ENCODE results near the gene BCKDHA.
A peak's percentile ranks its signal among the peaks of the same experiment; 100 is the strongest.

The BCKDHA gene

GRCh38 chr19:41373993-41374392 lies 23.6 kb upstream of the BCKDHA start:
- Histone ChIP-seq H2AK5ac (ENCODE audit: low read depth, low read length) (no peak overlapping the region), H2BK15ac (ENCODE audit: low read length) (no peak overlapping the region), H2BK5ac (ENCODE audit: low read length) (no peak overlapping the region), H3K4me2 (ENCODE audit: insufficient read depth, low read length, poor library complexity, severe bottlenecking) (no peak overlapping the region), H3K9ac (ENCODE audit: low read depth, low read length, poor library complexity) (no peak overlapping the region), H3K9me3 (replicated peaks in 1 of 2; ENCODE audit: control insufficient read depth in 2 of 2, insufficient read depth in 1 of 2, low read depth in 1 of 2, low read length in 2 of 2) (no peaks in the 10 kb centered on the region), H4K8ac (ENCODE audit: low read depth, low read length) (no peak overlapping the region), H3K27ac (replicated peaks; ENCODE audit: low read length) (no peak overlapping the region), H2AFZ (ENCODE audit: low read length) (no peak overlapping the region), H3K4me3 (ENCODE audit: low read length in 2 of 2) (no peak overlapping the region), H4K91ac (ENCODE audit: low read depth, low read length, poor library complexity) (no peak overlapping the region), H2BK12ac (ENCODE audit: low read length) (no peak overlapping the region), H2BK120ac (ENCODE audit: low read depth, low read length) (no peak overlapping the region), H3K18ac (ENCODE audit: low read length) (no peak overlapping the region), H3K14ac (ENCODE audit: low read length) (no peak overlapping the region), H3K27me3 (ENCODE audit: control insufficient read depth in 3 of 3, insufficient read depth in 3 of 3, low read depth in 1 of 3, low read length in 3 of 3) (peaks cover 0 to 3% (median 0%) of the 10 kb centered on the region in 3 experiments), H3K4me1 (ENCODE audit: control insufficient read depth in 2 of 2, insufficient read depth in 1 of 2, low read depth in 1 of 2, low read length in 2 of 2) (peaks cover 0 to 7% of the 10 kb centered on the region in 2 donors), H3K79me1 (ENCODE audit: low read depth, low read length) (no peaks in the 10 kb centered on the region), H3K23ac (ENCODE audit: low read depth, low read length, poor library complexity) (no peak overlapping the region), H3K36me3 (replicated peaks in 1 of 2; ENCODE audit: control insufficient read depth in 2 of 2, insufficient read depth in 2 of 2, low read length in 2 of 2) (peaks cover 0 to 9% of the 10 kb centered on the region in 2 donors), H3K4ac (ENCODE audit: low read length) (no peak overlapping the region)
- WGBS, 2 donors (ENCODE audit: extremely low coverage in 2 of 2, insufficient read length in 2 of 2, insufficient replicate concordance in 1 of 2): no CpG with 5 or more reads among the region's 12 CpGs
- no peak for DNase-seq (ENCODE audit: low spot score)

GRCh38 chr19:41376241-41376997 lies 21.2 kb upstream of the BCKDHA start, which contains the start of gene TMEM91:
Gene TMEM91 (plus strand): TSS chr19:41376533. CDS start chr19:41378310, 1,777 bp downstream.
- Histone ChIP-seq H2BK12ac (ENCODE audit: low read length) (no peak within 1 kb of the TSS), H2BK5ac (ENCODE audit: low read length) (no peak within 1 kb of the TSS), H3K79me1 (ENCODE audit: low read depth, low read length) (no peaks in the 10 kb centered on the region), H3K18ac (ENCODE audit: low read length) (peak within 1 kb of the TSS; percentile 87), H3K14ac (ENCODE audit: low read length) (peak within 1 kb of the TSS; percentile 44), H3K9ac (ENCODE audit: low read depth, low read length, poor library complexity) (peak within 1 kb of the TSS; percentile 88), H3K9me3 (replicated peaks in 1 of 2; ENCODE audit: control insufficient read depth in 2 of 2, insufficient read depth in 1 of 2, low read depth in 1 of 2, low read length in 2 of 2) (no peaks in the 10 kb centered on the region), H3K36me3 (replicated peaks in 1 of 2; ENCODE audit: control insufficient read depth in 2 of 2, insufficient read depth in 2 of 2, low read length in 2 of 2) (peaks cover 0 to 13% of the 10 kb centered on the region in 2 donors), H3K27ac (replicated peaks; ENCODE audit: low read length) (no peak within 1 kb of the TSS), H2BK15ac (ENCODE audit: low read length) (no peak within 1 kb of the TSS), H3K4me2 (ENCODE audit: insufficient read depth, low read length, poor library complexity, severe bottlenecking) (peak within 1 kb of the TSS; percentile 82), H3K27me3 (ENCODE audit: control insufficient read depth in 3 of 3, insufficient read depth in 3 of 3, low read depth in 1 of 3, low read length in 3 of 3) (peaks cover 0 to 3% (median 0%) of the 10 kb centered on the region in 3 experiments), H2AFZ (ENCODE audit: low read length) (no peak within 1 kb of the TSS), H3K23ac (ENCODE audit: low read depth, low read length, poor library complexity) (no peak within 1 kb of the TSS), H2AK5ac (ENCODE audit: low read depth, low read length) (no peak within 1 kb of the TSS), H2BK120ac (ENCODE audit: low read depth, low read length) (no peak within 1 kb of the TSS), H4K8ac (ENCODE audit: low read depth, low read length) (no peak within 1 kb of the TSS), H4K91ac (ENCODE audit: low read depth, low read length, poor library complexity) (no peak within 1 kb of the TSS), H3K4ac (ENCODE audit: low read length) (no peak within 1 kb of the TSS), H3K4me3 (ENCODE audit: low read length in 2 of 2) (peak within 1 kb of the TSS in 1 of 2 donors; percentile 87), H3K4me1 (ENCODE audit: control insufficient read depth in 2 of 2, insufficient read depth in 1 of 2, low read depth in 1 of 2, low read length in 2 of 2) (peaks cover 0 to 7% of the 10 kb centered on the region in 2 donors)
- no peak for DNase-seq (ENCODE audit: low spot score)
- no CpG with 5 or more reads among the region's 47 CpGs for WGBS, 2 donors (ENCODE audit: extremely low coverage in 2 of 2, insufficient read length in 2 of 2, insufficient replicate concordance in 1 of 2)

DNA sequence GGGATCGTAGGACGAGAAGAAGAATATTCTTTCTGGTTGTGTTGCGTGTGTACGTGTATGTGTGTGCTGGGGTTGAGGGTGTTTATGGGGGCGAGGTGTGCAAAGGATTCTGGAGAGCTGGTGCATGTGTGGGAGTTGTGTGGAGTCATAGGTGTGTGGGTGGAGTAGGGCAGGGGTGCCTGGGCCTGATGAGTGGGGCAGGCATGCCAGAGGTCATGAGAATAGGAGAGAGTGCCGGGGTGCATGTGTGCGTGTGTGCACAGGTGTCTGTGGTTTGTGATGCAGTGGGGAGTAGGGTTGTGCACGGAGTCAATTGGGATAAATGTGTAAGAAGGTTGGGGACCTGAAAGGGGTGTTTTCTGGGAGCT lies 20.6 kb upstream of the BCKDHA start:
- Histone ChIP-seq H2BK12ac (ENCODE audit: low read length) (no peak overlapping the region), H3K9me3 (replicated peaks in 1 of 2; ENCODE audit: control insufficient read depth in 2 of 2, insufficient read depth in 1 of 2, low read depth in 1 of 2, low read length in 2 of 2) (no peaks in the 10 kb centered on the region), H3K4me1 (ENCODE audit: control insufficient read depth in 2 of 2, insufficient read depth in 1 of 2, low read depth in 1 of 2, low read length in 2 of 2) (peaks cover 0 to 7% of the 10 kb centered on the region in 2 donors), H3K4me2 (ENCODE audit: insufficient read depth, low read length, poor library complexity, severe bottlenecking) (peak overlapping the region; percentile 82), H2AK5ac (ENCODE audit: low read depth, low read length) (no peak overlapping the region), H2BK120ac (ENCODE audit: low read depth, low read length) (no peak overlapping the region), H2AFZ (ENCODE audit: low read length) (no peak overlapping the region), H3K18ac (ENCODE audit: low read length) (peak overlapping the region; percentile 82), H3K4me3 (ENCODE audit: low read length in 2 of 2) (peak overlapping the region in 1 of 2 donors; percentile 87), H4K8ac (ENCODE audit: low read depth, low read length) (no peak overlapping the region), H3K27me3 (ENCODE audit: control insufficient read depth in 3 of 3, insufficient read depth in 3 of 3, low read depth in 1 of 3, low read length in 3 of 3) (peaks cover 0 to 3% (median 0%) of the 10 kb centered on the region in 3 experiments), H2BK15ac (ENCODE audit: low read length) (no peak overlapping the region), H4K91ac (ENCODE audit: low read depth, low read length, poor library complexity) (no peak overlapping the region), H3K27ac (replicated peaks; ENCODE audit: low read length) (no peak overlapping the region), H3K14ac (ENCODE audit: low read length) (no peak overlapping the region), H3K79me1 (ENCODE audit: low read depth, low read length) (no peaks in the 10 kb centered on the region), H3K23ac (ENCODE audit: low read depth, low read length, poor library complexity) (no peak overlapping the region), H2BK5ac (ENCODE audit: low read length) (no peak overlapping the region), H3K36me3 (replicated peaks in 1 of 2; ENCODE audit: control insufficient read depth in 2 of 2, insufficient read depth in 2 of 2, low read length in 2 of 2) (peaks cover 0 to 13% of the 10 kb centered on the region in 2 donors), H3K4ac (ENCODE audit: low read length) (no peak overlapping the region), H3K9ac (ENCODE audit: low read depth, low read length, poor library complexity) (peak overlapping the region; percentile 88)
- DNase-seq (ENCODE audit: low spot score): no peak
- WGBS, 2 donors (ENCODE audit: extremely low coverage in 2 of 2, insufficient read length in 2 of 2, insufficient replicate concordance in 1 of 2): no CpG with 5 or more reads among the region's 8 CpGs

DNA sequence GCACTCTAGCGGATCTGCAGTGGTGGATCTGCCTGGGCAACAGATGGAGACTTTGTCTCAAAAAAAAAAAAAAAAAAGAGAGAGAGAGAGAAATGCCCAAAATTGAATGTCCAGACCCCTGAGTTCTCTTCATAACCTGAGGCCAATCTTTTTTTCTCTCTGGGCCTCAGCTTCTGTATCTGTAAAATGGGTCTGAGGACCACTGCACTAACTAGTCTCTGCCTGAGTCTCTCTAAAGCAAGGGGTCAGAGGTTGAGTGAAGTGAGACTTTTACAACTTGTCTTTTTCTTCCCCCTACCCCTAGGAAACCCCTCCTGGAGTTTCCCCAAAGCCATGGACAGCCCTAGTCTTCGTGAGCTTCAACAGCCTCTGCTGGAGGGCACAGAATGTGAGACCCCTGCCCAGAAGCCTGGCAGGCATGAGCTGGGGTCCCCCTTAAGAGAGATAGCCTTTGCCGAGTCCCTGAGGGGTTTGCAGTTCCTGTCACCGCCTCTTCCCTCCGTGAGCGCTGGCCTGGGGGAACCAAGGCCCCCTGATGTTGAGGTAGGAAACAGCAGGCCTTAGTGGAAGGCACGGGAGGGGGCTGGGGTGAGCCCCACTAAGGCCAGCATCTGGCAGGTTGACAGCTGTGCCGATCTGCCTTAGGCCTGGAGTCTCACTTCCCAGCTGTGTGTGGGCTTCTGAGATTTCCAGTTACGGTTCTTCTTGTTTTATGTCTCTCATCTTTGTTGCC lies 19.5 kb upstream of the BCKDHA start:
- Histone ChIP-seq H3K18ac (ENCODE audit: low read length) (no peak overlapping the region), H3K14ac (ENCODE audit: low read length) (no peak overlapping the region), H2BK5ac (ENCODE audit: low read length) (no peak overlapping the region), H3K9me3 (replicated peaks in 1 of 2; ENCODE audit: control insufficient read depth in 2 of 2, insufficient read depth in 1 of 2, low read depth in 1 of 2, low read length in 2 of 2) (no peaks in the 10 kb centered on the region), H3K27me3 (ENCODE audit: control insufficient read depth in 3 of 3, insufficient read depth in 3 of 3, low read depth in 1 of 3, low read length in 3 of 3) (peaks cover 0 to 3% (median 0%) of the 10 kb centered on the region in 3 experiments), H2AFZ (ENCODE audit: low read length) (no peak overlapping the region), H4K8ac (ENCODE audit: low read depth, low read length) (no peak overlapping the region), H3K9ac (ENCODE audit: low read depth, low read length, poor library complexity) (no peak overlapping the region), H3K23ac (ENCODE audit: low read depth, low read length, poor library complexity) (no peak overlapping the region), H2AK5ac (ENCODE audit: low read depth, low read length) (peak overlapping the region; percentile 32), H2BK15ac (ENCODE audit: low read length) (no peak overlapping the region), H3K4ac (ENCODE audit: low read length) (no peak overlapping the region), H3K4me2 (ENCODE audit: insufficient read depth, low read length, poor library complexity, severe bottlenecking) (no peak overlapping the region), H3K36me3 (replicated peaks in 1 of 2; ENCODE audit: control insufficient read depth in 2 of 2, insufficient read depth in 2 of 2, low read length in 2 of 2) (peaks cover 3 to 20% of the 10 kb centered on the region in 2 donors), H3K4me3 (ENCODE audit: low read length in 2 of 2) (peak overlapping the region in 1 of 2 donors; percentile 28), H3K4me1 (ENCODE audit: control insufficient read depth in 2 of 2, insufficient read depth in 1 of 2, low read depth in 1 of 2, low read length in 2 of 2) (peaks cover 0 to 7% of the 10 kb centered on the region in 2 donors), H3K79me1 (ENCODE audit: low read depth, low read length) (no peaks in the 10 kb centered on the region), H2BK12ac (ENCODE audit: low read length) (no peak overlapping the region), H4K91ac (ENCODE audit: low read depth, low read length, poor library complexity) (no peak overlapping the region), H2BK120ac (ENCODE audit: low read depth, low read length) (no peak overlapping the region), H3K27ac (replicated peaks; ENCODE audit: low read length) (no peak overlapping the region)
- no CpG with 5 or more reads among the region's 9 CpGs for WGBS, 2 donors (ENCODE audit: extremely low coverage in 2 of 2, insufficient read length in 2 of 2, insufficient replicate concordance in 1 of 2)
- DNase-seq (ENCODE audit: low spot score): no peak
